Measurements from ENCODE around the gene SELENOH.

SELENOH gene

DNA sequence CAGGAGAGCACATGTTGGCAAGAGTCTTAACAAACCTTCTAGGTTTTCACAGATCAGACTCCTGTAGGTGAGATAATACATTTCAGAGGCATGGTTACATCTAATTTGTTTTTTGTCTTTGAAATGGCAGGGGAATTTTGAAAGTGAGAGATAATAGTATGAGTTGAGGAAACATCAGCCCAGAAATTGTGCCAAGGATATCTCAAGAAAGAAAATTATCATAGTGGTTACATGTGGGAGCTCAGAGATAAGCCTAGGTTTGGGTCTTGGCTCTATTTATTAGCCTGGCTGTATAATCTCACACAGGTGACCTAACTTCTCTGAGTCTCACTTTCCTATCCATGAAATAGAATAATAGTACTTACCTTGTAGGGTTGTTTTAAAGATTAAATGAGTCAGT is 9.9 kb downstream of the SELENOH start:
- DNase-seq: no peak

GRCh38 chr11:57751676-57752253 is 10.5 kb downstream of the SELENOH start, which contains the start of gene BTBD18:
BTBD18 (minus strand) TSS chr11:57751819; CDS start chr11:57751188, 631 bp downstream.
- no peak for DNase-seq

DNA sequence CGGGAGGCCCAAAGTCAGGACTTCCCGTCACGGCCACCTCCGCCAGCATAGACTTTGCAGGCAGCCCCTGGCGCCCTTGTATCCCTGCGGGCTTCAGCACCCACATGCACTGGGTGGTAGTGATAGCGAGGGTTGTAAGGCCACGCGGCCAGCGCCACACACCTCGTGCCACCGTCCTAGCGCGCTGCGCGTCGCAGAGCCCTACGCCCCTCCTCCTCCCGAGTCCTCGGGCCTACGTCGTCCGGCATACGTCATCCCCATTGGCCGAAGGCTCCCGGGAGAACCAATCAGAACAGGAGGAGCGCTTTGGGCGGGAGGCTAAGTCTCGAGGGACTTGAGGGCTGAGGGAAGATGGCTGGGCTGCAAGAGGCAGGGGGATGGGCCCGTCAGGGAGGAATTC is 11.7 kb downstream of the SELENOH start:
- no peak for DNase-seq

DNA sequence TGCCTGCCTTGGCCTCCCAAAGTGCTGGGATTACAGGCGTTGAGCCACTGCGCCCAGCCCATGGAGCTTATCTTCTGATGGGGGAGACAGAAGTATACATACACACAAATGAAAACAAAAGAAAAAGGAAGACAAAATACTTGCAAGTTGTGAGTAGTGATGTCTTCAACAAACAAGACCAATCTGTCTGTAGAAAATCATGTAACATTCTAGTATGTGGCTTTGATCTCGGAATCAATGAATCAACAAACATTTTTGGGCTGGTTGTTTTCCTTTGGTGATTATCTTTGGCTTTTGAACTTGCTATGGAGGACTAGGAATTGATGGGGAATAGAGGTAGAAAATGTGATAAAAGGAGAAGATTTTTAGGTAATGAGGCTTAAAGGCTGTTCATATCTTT is 16.9 kb downstream of the SELENOH start:
- no peak for DNase-seq

GRCh38 chr11:57761301-57762234 is 20.3 kb downstream of the SELENOH start, which contains the start of gene CTNND1:
CTNND1 (plus strand) TSS chr11:57761802; CDS start chr11:57791479, 29,677 bp downstream.
- peak; percentile 79 for DNase-seq

GRCh38 chr11:57762235-57762861 is 21.1 kb downstream of the SELENOH start:
- no peak for DNase-seq

DNA sequence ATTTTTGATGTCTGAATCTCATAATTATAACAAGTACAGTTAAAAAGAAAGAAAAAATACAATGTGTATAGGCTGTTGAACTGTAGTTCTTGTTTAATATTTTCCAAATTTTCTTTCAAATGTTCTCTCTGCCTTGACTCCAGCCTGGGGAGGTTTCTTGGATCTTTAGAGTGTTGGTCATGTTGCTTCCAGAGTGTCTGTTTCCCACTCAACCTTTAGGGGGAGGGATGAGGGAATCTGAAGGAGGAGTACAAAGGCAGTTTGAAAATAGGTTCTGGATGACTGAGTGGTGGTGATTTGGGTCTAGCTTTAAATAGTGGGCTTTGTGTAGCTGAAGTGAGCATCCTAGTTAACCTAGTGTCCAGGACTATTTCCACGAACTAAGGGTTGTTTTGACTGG is 22.3 kb downstream of the SELENOH start:
- DNase-seq: no peak

- no peak for DNase-seq
Observed at GRCh38 chr11:57764021-57764420, 22.7 kb downstream of the SELENOH start.

GRCh38 chr11:57764566-57764965 is 23.3 kb downstream of the SELENOH start:
- DNase-seq: no peak

GRCh38 chr11:57764972-57765371 is 23.7 kb downstream of the SELENOH start:
- no peak for DNase-seq

DNA sequence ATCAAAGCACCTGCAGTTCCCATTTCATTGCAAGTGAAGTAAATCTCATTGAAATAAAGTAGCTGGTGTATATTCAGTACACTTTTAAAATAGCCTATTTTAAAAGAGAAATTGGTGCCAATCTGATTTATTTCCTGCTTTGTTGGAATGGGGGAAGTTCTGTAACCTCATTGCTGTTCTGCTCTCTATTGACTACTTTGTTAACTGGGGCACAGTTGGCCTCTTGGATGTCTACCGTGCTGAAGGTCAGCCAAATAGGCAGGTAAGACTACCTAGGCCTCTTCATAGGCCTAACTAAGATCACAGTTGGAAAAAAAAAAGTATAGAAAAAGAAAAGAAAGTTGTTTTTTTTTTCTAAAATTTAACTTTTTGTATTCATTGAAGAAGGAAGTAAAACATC is 29.5 kb downstream of the SELENOH start:
- no peak for DNase-seq

DNA sequence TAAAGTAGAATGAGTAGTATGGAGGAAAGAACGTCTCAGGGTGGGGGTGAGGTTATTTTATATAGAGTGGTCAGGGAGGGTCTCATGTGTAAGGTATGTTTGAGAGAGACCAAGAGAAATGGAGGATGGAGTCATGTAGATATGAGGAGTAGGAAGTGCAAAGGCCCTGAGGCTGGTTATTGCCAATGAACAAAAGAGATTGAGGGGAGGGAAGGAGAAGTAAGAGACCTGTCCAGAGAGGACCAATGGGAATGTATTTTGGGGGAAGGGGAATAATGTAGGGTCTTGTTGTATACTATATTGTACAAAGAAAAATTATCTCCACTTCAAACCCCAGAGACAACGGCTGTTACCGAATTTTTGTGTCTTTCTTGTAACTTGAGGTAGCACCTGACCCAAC is 30.1 kb downstream of the SELENOH start:
- DNase-seq: no peak

GRCh38 chr11:57772562-57772961 is 31.3 kb downstream of the SELENOH start:
- no peak for DNase-seq

- no peak for DNase-seq
Observed at GRCh38 chr11:57773026-57773598, 31.8 kb downstream of the SELENOH start.

GRCh38 chr11:57775491-57775890 is 34.2 kb downstream of the SELENOH start:
- DNase-seq: no peak

DNA sequence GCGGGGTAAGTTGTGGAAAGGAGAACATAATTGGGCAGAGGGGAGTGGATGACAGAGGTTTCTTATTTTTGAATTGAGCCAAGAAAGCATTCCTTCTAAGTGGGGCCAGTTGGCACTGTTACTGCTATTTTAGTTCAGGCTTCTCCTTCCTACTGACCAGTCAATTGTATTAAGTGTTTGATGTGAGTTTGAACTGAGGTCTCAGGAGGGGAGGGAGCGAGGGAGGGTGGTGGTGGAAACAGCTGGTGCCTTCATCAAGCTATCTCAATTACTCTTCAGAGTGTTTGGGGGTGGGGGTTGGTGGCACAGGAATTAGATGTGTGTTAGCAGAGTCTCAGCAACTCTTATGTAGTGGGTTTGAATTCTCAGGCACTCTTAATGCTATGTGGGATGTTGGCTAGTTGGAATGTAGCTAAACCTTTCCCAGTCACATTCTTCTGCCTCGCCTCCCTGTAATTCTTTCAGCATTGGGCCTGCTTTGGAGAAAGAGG is 34.8 kb downstream of the SELENOH start:
- no peak for DNase-seq

- DNase-seq: no peak
Observed at GRCh38 chr11:57776577-57777210, 35.4 kb downstream of the SELENOH start.

GRCh38 chr11:57777969-57778317 is 36.7 kb downstream of the SELENOH start:
- DNase-seq: no peak

DNA sequence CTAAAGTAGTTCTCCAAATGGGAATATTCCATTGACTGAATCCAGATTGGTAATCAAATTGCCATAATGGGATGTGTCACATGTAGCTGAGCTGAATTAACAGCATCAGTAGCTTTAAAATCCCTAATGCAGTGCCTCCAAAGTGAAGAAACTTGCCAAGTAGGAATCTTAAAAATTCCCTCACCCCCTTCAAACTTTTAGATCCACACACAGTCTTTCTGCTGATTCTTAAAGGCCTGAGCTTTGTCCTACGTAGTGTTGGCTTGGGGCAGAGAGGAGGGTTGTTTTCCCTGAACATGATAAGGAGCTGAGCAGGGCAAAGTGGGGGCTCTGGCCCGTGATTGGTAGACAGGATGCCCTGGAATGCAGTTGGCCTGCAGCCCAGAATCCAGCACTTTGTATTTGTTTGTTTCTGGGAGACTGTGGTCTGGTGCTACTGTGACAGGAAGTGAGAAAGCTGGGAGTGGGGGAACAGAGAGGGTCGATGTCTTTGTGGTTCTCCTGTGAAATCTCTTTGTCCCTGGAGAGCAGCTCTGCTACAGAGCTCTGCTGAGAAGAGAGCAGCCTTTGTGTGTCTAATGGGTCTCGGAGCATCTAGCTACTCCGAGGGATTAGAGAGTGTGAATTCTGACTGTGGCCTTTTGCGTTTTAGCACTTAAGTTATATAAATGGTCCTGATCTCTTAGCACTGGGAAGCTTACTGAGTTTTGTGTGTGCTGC is 37.2 kb downstream of the SELENOH start:
- no peak for DNase-seq

DNA sequence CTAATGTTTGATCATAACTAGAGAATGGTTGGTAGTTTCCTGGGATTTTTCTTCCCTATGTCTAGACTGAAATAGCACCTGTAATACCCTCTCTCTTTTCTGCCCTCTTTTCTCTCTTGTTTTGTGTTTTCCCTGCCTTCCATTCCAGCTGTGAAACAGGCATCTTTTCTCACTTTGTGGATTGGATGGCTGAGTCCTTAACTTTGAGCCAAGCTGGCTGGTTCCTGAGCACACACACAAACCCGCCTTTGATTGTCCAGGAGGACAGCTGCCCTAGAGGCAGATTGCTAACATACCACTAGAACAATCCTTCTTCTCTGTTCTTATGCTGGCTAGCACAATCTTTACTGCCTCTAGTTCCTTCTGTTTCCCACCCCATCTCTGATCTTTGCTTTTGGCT is 38.0 kb downstream of the SELENOH start:
- no peak for DNase-seq

GRCh38 chr11:57781529-57781943 is 40.2 kb downstream of the SELENOH start:
- no peak for DNase-seq

- DNase-seq: no peak
Observed at GRCh38 chr11:57785072-57785471, 43.8 kb downstream of the SELENOH start.

All from GDM1 (cell line).